Stimulated activated naive B cell treated with anti-CD40 and anti-IgM and Interleukin-4, amounts not matched to agents 10 μg/mL and 1 μg/mL and 100 μg/mL, for 72 hours (primary cell): ENCODE results near the gene GSE1.

Source experiments
- ATAC-seq, 2 donors: fragments of 150-1000 bp; cut with Tn5 transposase; replicated peaks; 2 replicates each; pipeline ENCODE4 v1.10.0; 2021; ENCODE audit warnings: moderate library complexity in 1 of 2
- DNase-seq: peaks from one replicate; pipeline ENCODE4 v3.0.0; 2021
- H3K27ac Mint-ChIP-seq: one replicate; pipeline ENCODE4 v1.8.0; 2022; ENCODE audit warnings: mild to moderate bottlenecking, mixed read lengths
- H3K27me3 Mint-ChIP-seq, 2 donors: one replicate each; pipeline ENCODE4 v1.8.0; 2022; ENCODE audit warnings: mixed read lengths in 2 of 2
- H3K36me3 Mint-ChIP-seq, 2 donors: one replicate each; pipeline ENCODE4 v1.8.0; 2022; ENCODE audit warnings: mixed read lengths in 2 of 2, mild to moderate bottlenecking in 1 of 2
- H3K4me1 Mint-ChIP-seq, 2 donors: one replicate each; pipeline ENCODE4 v1.8.0; 2022; ENCODE audit warnings: mixed read lengths in 2 of 2, mild to moderate bottlenecking in 1 of 2
- H3K4me3 Mint-ChIP-seq, 2 donors: one replicate each; pipeline ENCODE4 v1.8.0; 2022; ENCODE audit warnings: mild to moderate bottlenecking in 2 of 2, mixed read lengths in 2 of 2, moderate library complexity in 1 of 2
- H3K9me3 Mint-ChIP-seq, 2 donors: one replicate each; pipeline ENCODE4 v1.8.0; 2022; ENCODE audit warnings: mixed read lengths in 2 of 2, mild to moderate bottlenecking in 1 of 2

The GSE1 gene

DNA sequence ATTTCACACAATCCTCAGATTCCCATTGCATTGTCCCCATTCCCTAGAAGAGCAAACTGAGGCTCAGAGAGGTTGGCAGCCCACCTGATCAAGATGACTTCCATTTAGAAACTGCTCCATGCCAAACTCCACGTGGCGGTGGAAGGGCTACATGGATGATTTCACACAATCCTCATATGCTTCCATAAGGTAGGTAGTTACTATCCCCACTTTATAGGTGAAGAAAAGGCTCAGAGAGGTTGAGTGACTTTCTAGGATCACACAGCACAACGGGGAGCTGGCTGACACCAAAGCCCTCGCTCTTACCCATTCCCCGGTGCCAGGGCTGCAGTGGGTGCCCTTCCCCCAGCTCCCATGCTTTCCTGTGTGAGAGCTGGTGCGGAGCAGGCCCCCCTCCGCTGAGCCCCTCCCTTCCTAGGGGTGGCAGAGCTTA is 85.4 kb downstream of the GSE1 start:
- Mint-ChIP-seq H3K27ac (no peak overlapping the region), H3K9me3 (no peaks in the 10 kb centered on the region), H3K4me3 (no peak overlapping the region), H3K36me3 (peaks cover 0 to 4% of the 10 kb centered on the region in 2 donors), H3K27me3 (no peaks in the 10 kb centered on the region), H3K4me1 (no peaks in the 10 kb centered on the region)
- DNase-seq (no peak), ATAC-seq (no peak)

DNA sequence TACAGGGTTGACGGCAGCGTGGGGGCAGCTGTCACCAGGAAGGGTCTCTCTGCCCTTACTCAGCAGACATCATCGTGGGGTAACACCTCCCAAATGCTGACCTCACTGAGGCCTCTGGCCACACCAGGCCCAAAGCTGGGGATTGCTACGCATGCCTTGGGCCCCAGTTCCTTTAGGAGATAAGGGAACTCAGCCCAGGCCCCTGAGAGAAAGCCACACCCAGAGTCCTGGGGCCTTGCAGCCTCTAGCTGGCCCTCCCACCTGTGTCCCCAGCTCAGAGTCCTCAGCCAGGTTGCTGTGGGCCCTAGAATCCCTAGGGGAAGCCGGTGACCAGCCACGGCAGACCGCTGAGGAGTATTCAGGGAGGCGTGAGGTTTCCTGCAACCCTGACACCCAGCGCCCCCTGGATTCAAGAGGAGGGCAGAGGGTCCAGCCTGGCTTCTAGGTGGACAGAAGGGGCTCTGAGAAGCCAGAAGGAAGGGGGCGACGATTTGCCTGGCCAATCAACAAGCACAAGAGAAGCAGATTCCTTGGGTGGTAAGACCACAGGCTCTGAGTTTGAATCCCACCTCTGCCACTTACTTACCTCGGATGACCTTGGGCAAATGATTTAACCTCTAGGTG is 85.9 kb downstream of the GSE1 start:
- no peaks in the 10 kb centered on the region for H3K27me3 Mint-ChIP-seq
- H3K4me3 Mint-ChIP-seq = no peak overlapping the region
- H3K9me3 Mint-ChIP-seq = no peaks in the 10 kb centered on the region
- DNase-seq (no peak), ATAC-seq (no peak)
- H3K36me3 Mint-ChIP-seq = peaks cover 0 to 4% of the 10 kb centered on the region in 2 donors
- H3K27ac Mint-ChIP-seq = no peak overlapping the region
- no peaks in the 10 kb centered on the region for H3K4me1 Mint-ChIP-seq

DNA sequence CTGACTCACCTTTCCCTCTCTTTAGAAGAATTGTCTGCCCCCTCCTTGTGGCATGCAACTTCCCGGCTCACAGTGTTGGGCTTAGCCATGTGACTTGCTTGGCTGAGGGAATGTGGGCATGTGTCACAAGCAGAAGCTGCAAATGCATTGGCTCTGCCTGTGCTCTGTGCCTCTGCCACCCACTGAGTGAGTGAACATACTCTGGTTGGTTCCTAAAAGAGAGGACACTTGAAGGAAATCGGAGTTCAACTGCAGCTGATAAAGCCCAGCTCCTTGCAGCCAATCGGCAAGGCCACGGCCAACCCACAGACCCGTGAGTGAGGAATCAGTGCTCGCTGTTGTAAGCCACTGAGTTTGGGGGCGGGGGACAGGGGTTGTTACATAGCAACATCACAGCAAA is 86.5 kb downstream of the GSE1 start:
- no peaks in the 10 kb centered on the region for H3K9me3 Mint-ChIP-seq
- H3K27me3 Mint-ChIP-seq = no peaks in the 10 kb centered on the region
- H3K36me3 Mint-ChIP-seq = peaks cover 0 to 4% of the 10 kb centered on the region in 2 donors
- no peak overlapping the region for H3K27ac Mint-ChIP-seq
- H3K4me1 Mint-ChIP-seq = no peaks in the 10 kb centered on the region
- DNase-seq (no peak), ATAC-seq (no peak)
- H3K4me3 Mint-ChIP-seq = no peak overlapping the region

DNA sequence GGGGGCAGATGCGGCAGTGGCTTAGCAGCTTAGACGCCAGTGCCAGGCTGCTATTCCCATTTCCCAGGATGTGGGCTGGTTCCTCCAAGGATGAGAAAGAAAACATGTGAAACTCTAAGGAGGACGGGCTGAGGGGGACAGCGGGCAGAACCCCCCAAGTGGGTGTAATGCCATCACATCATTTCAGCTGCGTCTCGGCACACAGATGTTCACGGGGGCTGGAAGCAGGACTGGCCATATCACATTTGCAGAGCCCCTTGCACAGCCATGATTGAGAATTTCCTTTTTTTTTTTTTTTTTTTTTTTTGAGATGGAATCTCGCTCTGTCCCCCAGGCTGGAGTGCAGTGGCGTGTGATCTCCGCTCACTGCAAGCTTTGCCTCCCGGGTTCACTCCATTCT is 90.9 kb downstream of the GSE1 start:
- H3K4me1 Mint-ChIP-seq = no peaks in the 10 kb centered on the region
- H3K27me3 Mint-ChIP-seq = no peaks in the 10 kb centered on the region
- peaks cover 3 to 8% of the 10 kb centered on the region in 2 donors for H3K36me3 Mint-ChIP-seq
- no peak for ATAC-seq
- H3K9me3 Mint-ChIP-seq = no peaks in the 10 kb centered on the region
- H3K4me3 Mint-ChIP-seq = no peak overlapping the region
- DNase-seq = no peak
- no peak overlapping the region for H3K27ac Mint-ChIP-seq

DNA sequence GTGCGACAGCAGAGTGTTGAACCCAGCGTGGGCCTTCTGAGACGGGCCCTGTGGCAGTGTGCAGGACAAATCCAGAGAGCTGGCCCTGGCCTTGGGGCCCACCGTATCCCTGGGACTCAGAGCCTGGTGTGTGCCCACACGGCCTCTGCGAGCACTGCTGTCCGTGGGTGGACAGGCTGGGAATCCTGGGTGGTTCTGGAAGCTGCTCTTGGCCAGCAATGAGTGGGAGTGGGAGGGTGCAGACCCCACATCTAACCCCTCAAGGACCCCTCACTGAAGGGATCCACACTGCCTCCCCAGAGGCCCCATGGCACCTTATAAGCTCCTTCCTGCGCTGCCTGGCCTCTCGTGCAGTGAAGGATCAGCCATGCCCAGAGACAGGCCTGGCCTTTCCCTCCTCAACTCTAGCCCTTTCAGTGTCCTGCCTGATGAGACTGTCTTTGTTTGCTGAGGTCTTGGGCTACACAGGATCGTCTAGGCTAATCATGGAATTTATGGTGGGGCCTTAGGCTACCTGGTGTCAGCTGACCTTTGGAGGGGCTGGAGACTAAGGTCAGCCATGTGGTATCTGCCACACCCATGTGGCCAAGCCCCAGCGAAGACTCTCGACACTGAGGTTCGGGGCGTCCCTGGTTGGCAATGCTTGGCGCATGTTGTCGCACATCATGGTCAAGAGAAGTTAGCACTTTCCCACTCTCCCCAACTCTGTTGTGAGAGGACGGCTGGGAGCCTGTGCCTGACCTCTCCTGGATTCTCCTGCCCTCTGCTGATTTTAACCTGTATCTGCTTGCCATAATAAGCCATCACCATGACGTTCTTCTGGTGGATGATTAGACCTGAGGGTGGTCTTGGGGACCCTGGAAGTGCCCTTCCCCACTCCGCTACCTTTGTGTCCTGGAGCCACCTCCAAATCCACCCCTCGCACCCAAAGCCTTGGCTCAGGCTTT is 92.1 kb downstream of the GSE1 start:
- Mint-ChIP-seq H3K4me1 (no peaks in the 10 kb centered on the region), H3K4me3 (no peak overlapping the region), H3K27me3 (no peaks in the 10 kb centered on the region), H3K9me3 (no peaks in the 10 kb centered on the region), H3K27ac (no peak overlapping the region), H3K36me3 (peaks cover 3 to 8% of the 10 kb centered on the region in 2 donors)
- DNase-seq (no peak), ATAC-seq (no peak)

DNA sequence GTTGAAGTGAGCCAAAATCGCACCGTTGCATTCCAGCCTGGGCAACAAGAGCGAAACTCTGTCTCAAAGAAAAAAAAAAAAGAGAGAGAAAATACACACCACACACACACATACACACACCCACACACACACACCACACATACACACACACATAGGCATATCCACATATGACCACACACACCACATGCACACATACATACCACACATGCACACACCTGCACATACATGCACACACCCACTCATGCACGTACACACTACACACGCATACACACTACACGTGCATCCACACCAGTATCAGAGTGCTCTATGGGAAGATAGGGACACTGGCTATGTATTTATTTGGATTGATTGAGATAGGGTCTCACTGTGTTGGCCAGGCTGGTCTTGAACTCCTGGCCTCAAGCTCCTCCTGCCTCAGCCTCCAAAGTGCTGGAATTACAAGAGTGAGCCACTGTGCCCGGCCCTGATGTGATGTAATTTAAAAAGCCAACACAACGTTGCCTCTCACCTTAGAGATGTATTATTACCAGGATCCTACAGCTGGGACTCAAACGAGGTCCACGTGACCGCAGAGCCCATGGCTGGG is 93.4 kb downstream of the GSE1 start:
- no peak for DNase-seq

DNA sequence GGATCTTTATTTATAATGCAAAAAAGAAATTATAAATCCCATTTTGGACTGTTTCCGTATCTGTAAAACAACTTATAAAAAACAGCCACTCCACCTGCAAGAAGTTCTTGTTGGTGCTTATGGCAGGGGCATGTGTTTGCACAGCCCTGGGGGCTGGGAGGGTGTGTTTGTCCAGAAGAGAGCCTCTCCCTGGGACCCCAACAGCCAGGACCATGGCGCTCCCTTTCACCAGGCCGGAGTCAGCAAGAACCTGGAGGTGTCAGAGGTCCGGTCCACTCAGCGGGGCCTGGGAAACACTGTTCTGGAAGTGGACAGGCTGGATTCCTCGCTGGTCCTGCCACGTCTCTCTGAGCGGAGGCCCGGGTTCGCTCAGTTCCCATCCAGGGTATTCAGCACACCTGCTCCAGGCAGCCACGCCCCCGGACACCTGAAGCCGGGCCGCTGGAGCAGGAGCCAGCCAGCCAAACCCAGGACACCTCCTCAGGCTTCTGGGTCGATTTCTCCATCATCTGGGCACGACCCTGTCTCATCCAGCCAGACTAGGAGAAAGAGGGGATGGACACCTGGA is 94.5 kb downstream of the GSE1 start:
- ATAC-seq = no peak
- H3K27me3 Mint-ChIP-seq = no peaks in the 10 kb centered on the region
- H3K27ac Mint-ChIP-seq = no peak overlapping the region
- H3K4me1 Mint-ChIP-seq = no peaks in the 10 kb centered on the region
- H3K36me3 Mint-ChIP-seq = peaks cover 10 to 18% of the 10 kb centered on the region in 2 donors
- H3K4me3 Mint-ChIP-seq = no peak overlapping the region
- DNase-seq = no peak
- peaks cover 4% of the 10 kb centered on the region in 2 donors for H3K9me3 Mint-ChIP-seq

More for the DNA sequence above, 93.4 kb downstream of the GSE1 start:
- Mint-ChIP-seq H3K4me3 (no peak overlapping the region), H3K9me3 (no peaks in the 10 kb centered on the region), H3K4me1 (no peaks in the 10 kb centered on the region), H3K27me3 (no peaks in the 10 kb centered on the region), H3K27ac (no peak overlapping the region), H3K36me3 (peaks cover 3 to 11% of the 10 kb centered on the region in 2 donors)
- ATAC-seq = no peak

DNA sequence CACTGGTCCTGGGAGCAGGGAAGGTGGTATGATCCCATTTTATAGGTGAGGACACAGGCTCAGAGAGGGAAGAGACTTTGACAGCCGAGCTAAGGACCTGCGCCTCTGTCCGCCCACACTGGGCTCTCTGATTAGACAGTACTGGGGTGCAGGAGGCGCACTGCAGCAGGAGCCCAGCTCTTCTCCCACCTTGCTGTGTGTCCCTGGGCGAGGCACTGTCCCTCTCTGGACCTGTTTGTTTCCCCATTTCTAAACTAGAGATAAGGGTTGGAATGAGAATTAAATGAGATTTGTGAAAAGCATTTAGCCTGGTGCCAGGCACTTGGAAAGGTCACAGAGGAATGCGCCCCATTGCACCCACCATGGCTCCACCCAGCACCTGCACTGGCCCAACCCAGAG is 95.2 kb downstream of the GSE1 start:
- ATAC-seq (no peak), DNase-seq (no peak)
- Mint-ChIP-seq H3K9me3 (peaks cover 4 to 5% of the 10 kb centered on the region in 2 donors), H3K4me1 (no peaks in the 10 kb centered on the region), H3K36me3 (peaks cover 13 to 25% of the 10 kb centered on the region in 2 donors), H3K27me3 (no peaks in the 10 kb centered on the region), H3K4me3 (no peak overlapping the region), H3K27ac (no peak overlapping the region)

DNA sequence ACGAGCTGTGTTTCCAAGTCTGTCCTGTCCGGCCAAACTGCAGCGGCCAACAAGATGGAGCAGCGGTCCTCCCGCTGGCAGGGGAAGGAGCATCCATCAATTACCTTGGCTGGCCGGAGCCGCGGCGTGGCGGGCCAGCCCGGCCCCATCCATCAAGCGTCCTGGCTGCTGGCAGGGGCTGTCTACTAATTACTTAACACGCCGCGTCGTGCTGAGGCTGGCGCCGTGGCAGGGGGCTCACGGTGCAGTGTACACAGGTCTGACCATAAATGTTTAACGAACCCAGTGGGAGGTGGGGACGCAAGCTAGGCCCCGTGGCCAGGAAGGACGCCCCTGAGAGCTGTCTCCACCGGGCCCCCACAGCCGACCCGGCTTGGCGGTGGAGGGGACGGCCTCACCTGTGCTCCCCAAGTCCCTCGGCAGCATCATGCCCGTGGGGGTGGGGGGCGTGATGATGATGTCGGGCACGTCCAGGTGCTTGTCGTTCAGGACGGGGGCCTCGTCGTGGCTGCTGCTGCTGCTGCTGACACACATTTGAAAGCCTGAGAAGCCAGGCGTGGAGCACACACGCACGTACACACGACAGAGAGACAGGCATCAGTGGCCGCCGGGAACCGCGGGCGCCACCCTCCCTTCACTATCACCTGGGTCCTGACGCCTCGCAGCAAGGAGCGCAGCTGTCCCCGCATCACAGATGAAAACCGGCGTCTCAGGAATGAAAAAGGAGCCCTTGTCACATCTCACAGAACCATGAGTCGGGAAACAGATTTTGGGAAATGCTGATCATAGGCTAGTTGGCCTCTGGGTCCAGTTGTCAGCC is 96.9 kb downstream of the GSE1 start:
- no peaks in the 10 kb centered on the region for H3K27me3 Mint-ChIP-seq
- DNase-seq = no peak
- peaks cover 4 to 5% of the 10 kb centered on the region in 2 donors for H3K9me3 Mint-ChIP-seq
- peaks cover 0 to 2% of the 10 kb centered on the region in 2 donors for H3K4me1 Mint-ChIP-seq
- peaks cover 13 to 31% of the 10 kb centered on the region in 2 donors for H3K36me3 Mint-ChIP-seq
- ATAC-seq = no peak
- no peak overlapping the region for H3K4me3 Mint-ChIP-seq
- H3K27ac Mint-ChIP-seq = no peak overlapping the region

DNA sequence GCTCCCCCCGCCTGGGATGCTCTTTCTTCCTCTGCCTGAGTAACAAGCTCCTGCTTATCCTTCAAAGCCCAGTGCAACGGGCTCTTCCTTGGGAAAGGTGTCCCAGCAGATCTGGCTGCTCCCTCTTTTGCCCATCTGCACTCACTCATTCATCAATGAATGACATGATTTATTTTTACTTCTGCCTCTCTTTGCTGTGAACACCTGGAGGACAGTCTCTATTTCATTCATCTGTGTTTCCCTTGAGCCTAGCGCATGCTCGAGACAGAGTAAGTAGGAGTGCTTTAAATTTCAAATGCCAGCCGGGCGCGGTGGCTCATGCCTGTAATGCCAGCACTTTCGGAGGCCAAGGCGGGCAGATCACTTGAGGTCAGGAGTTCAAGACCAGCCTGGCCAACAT is 97.6 kb downstream of the GSE1 start:
- Mint-ChIP-seq H3K27ac (peak overlapping the region; percentile 38), H3K4me1 (peaks cover 3 to 10% of the 10 kb centered on the region in 2 donors), H3K36me3 (peaks cover 13 to 31% of the 10 kb centered on the region in 2 donors), H3K4me3 (no peak overlapping the region), H3K27me3 (no peaks in the 10 kb centered on the region), H3K9me3 (peaks cover 4 to 5% of the 10 kb centered on the region in 2 donors)
- DNase-seq (no peak), ATAC-seq (no peak)

DNA sequence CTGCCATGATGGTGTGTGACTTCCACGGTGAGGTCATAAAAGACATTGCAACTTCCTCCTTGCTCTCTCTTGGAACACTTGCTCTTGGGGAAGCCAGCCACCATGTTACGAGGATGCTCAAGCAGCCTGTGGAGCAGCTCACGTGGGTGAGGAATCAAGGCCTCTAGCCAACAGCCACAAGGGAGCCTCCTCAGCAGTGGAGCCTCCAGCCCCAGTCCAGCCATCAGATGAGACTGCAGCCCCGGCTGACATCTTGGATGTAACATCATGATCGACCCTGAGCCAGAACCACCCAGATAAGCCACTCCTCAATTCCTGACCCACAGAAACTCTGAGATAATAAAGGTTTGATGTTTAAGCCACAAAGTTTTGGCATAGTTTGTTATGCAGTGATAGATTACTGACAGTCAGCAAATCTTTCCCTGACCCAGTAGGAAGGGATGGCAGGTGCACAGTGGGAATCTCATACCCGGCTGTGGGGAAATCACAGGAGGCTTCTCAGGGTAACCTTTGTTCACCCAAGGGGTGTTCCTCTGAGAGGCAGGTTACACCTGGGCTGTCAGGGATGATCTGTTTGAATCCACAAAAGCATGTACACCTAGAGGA is 99.0 kb downstream of the GSE1 start:
- no peak overlapping the region for H3K4me3 Mint-ChIP-seq

DNA sequence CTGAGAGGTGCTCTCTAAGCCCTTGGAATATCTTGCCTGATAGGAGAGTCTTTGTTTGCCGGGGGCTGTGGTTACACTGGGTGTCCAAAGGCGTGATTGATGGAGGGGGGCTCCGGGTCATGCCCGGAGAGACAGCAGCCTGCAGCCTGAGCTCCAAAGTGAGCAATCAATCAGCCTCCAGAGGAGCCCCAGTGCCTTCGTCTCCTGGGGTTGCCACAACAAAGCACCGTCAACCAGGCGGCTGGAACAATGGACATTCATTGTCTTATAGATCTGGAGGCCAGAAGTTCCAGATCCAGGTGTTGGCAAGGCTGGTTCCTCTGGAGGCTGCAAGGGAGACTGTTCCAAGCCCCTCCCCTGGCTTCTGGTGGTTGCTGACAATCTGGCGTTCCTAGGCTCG is 99.7 kb downstream of the GSE1 start:
- Mint-ChIP-seq H3K36me3 (peaks cover 10 to 27% of the 10 kb centered on the region in 2 donors), H3K4me3 (no peak overlapping the region), H3K27ac (no peak overlapping the region), H3K27me3 (no peaks in the 10 kb centered on the region), H3K4me1 (peaks cover 5 to 24% of the 10 kb centered on the region in 2 donors), H3K9me3 (peaks cover 4 to 5% of the 10 kb centered on the region in 2 donors)
- ATAC-seq (no peak), DNase-seq (no peak)

More for the DNA sequence above, 99.0 kb downstream of the GSE1 start:
- Mint-ChIP-seq H3K36me3 (peaks cover 10 to 27% of the 10 kb centered on the region in 2 donors), H3K4me1 (peaks cover 5 to 21% of the 10 kb centered on the region in 2 donors), H3K9me3 (peaks cover 4 to 5% of the 10 kb centered on the region in 2 donors), H3K27me3 (no peaks in the 10 kb centered on the region), H3K27ac (no peak overlapping the region)
- no peak for ATAC-seq
- no peak for DNase-seq
